Stomach (tissue), 9 donors: ENCODE measurements around the gene LNX2. TPM values are rescaled to one million over a fixed set of nuclear protein-coding genes. Genes with fewer than 3 reads are reported as not detected.

Experiments used
- DNase-seq, 2 donors: peaks; one replicate each; pipeline versions ENCODE4 v3.0.0 to v3.0.0-alpha.2; 2013 to 2019
- H3K27ac ChIP-seq, 5 donors: fragments of 200-600 bp in 4 of 5; sonication (generic) in 4 of 5; one replicate each; pipeline ENCODE4 v1.5.1; 2013 to 2019; ENCODE audit warnings: mild to moderate bottlenecking in 1 of 5, moderate library complexity in 1 of 5
- H3K27me3 ChIP-seq, 3 donors: fragments of 200-600 bp; sonication (generic); one replicate each; pipeline ENCODE4 v1.5.1; 2017 to 2019; ENCODE audit warnings: mixed run types in 1 of 3
- H3K36me3 ChIP-seq, 4 donors: fragments of 200-600 bp; sonication (generic); 1 replicate in 3 of 4; 2 replicates in 1 of 4; pipeline ENCODE4 v1.5.1; 2016 to 2019
- H3K4me1 ChIP-seq, 4 donors: fragments of 200-600 bp; sonication (generic); one replicate each; pipeline ENCODE4 v1.5.1; 2016 to 2019
- H3K4me3 ChIP-seq, 4 donors: fragments of 200-600 bp; sonication (generic) in 3 of 4; one replicate each; pipeline ENCODE4 v1.5.1; 2016 to 2019; ENCODE audit warnings: mild to moderate bottlenecking in 1 of 4
- H3K9me3 ChIP-seq, 4 donors: fragments of 200-600 bp; sonication (generic); one replicate each; pipeline ENCODE4 v1.5.1; 2016 to 2019
- EP300 ChIP-seq: sonication (generic); formaldehyde crosslinking; IDR thresholded peaks from one replicate; pipeline ENCODE4 v1.6.1; 2017; ENCODE audit warnings: antibody characterized with exemption
- POLR2A ChIP-seq, 4 donors: fragments of 450-650 bp; IDR thresholded peaks; one replicate each; pipeline ENCODE4 v1.6.1; 2016; ENCODE audit warnings: antibody characterized with exemption in 4 of 4, control low read depth in 2 of 4, mild to moderate bottlenecking in 1 of 4, moderate library complexity in 1 of 4
- POLR2AphosphoS5 ChIP-seq, 3 donors: sonication (generic); formaldehyde crosslinking; IDR thresholded peaks; one replicate each; pipeline ENCODE4 v1.6.1; 2016; ENCODE audit warnings: antibody characterized with exemption in 3 of 3
- WGBS, 5 donors: extraction: QIAGEN DNeasy Blood & Tissue Kit in 3 of 5; methylation state at CpG; one replicate each; pipeline versions ENCODE4 v1.1.5 to v1.1.7; 2013 to 2018; 5-methylcytosine and 5-hydroxymethylcytosine counted together
- intact Hi-C: fragments of 100-400 bp; cut with DNase I; formaldehyde crosslinking; loops from one replicate; pipeline ENCODE4 v1.15.1; 2023; ENCODE audit warnings: low total_unique reads
- polyA plus RNA-seq, 3 donors: library from polyadenylated mRNA; stranded (reverse); fragments of 200-250 nt; gene quantifications; one replicate each; pipeline ENCODE4 v1.2.3, GENCODE V29; 2013
- total RNA-seq, 5 donors: library from RNA; depleted of rRNA; stranded (reverse); fragments of >200 nt; gene quantifications; one replicate each; pipeline versions ENCODE4 v1.1.0 to v1.2.3, GENCODE V29; 2014 to 2016
- TF ChIP-seq, protein P1 (sequence below), 7 experiments: fragments of 450-650 bp in 4 of 7; fragments of 200-600 bp in 3 of 7; sonication (generic) in 3 of 7; IDR thresholded peaks; one replicate each; pipeline ENCODE4 v1.5.1; 2016 to 2019; ENCODE audit warnings: antibody characterized with exemption in 7 of 7, control low read depth in 2 of 7, mild to moderate bottlenecking in 1 of 7
- donor health status: healthy with polysubstance abuse.
- donor health status: Bipolar disorder and iron deficiency.
- donor health status: healthy.

The LNX2 gene
- total and polyA plus RNA-seq, 8 donors: 3.5 to 35.7 (median 9.3) TPM

DNA sequence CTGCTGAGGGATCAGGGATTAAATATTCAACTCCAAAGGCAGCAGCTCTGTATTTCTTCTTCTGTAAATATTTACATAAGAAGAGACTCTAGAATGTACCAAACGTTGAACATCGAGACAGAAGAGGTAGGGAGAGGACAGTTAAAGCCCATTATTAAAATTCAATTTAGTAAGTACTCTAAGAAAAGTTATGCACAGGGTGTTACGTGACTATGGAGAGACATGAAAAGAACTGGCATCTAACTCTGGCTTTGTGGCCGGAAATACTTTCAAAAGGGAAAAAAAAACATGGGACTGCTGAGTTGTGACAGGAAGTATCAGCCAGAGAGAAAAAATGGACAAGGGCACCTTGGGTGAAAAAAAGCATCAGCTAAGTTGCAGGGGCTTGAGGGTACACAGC lies 36.7 kb downstream of the LNX2 start:
- H3K36me3 ChIP-seq: peaks cover 0 to 4% (median under 1%) of the 10 kb centered on the region in 4 donors
- no peaks in the 10 kb centered on the region for H3K27me3 ChIP-seq
- DNase-seq: no peak
- TF ChIP-seq, protein P1, sequence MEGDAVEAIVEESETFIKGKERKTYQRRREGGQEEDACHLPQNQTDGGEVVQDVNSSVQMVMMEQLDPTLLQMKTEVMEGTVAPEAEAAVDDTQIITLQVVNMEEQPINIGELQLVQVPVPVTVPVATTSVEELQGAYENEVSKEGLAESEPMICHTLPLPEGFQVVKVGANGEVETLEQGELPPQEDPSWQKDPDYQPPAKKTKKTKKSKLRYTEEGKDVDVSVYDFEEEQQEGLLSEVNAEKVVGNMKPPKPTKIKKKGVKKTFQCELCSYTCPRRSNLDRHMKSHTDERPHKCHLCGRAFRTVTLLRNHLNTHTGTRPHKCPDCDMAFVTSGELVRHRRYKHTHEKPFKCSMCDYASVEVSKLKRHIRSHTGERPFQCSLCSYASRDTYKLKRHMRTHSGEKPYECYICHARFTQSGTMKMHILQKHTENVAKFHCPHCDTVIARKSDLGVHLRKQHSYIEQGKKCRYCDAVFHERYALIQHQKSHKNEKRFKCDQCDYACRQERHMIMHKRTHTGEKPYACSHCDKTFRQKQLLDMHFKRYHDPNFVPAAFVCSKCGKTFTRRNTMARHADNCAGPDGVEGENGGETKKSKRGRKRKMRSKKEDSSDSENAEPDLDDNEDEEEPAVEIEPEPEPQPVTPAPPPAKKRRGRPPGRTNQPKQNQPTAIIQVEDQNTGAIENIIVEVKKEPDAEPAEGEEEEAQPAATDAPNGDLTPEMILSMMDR (IDR thresholded peaks at IDR 0.05): no peak
- no peak for TF ChIP-seq POLR2A (IDR thresholded peaks at IDR 0.05)
- H3K27ac ChIP-seq: no peak overlapping the region
- H3K4me3 ChIP-seq: no peak overlapping the region
- 29 to 37% (median 35%) methylated on average over 4 of the region's 4 CpGs for WGBS, 5 donors
- peaks cover 0 to 38% (median 14%) of the 10 kb centered on the region in 4 donors for H3K4me1 ChIP-seq
- no peaks in the 10 kb centered on the region for H3K9me3 ChIP-seq
- intact Hi-C loops: no loop called here

DNA sequence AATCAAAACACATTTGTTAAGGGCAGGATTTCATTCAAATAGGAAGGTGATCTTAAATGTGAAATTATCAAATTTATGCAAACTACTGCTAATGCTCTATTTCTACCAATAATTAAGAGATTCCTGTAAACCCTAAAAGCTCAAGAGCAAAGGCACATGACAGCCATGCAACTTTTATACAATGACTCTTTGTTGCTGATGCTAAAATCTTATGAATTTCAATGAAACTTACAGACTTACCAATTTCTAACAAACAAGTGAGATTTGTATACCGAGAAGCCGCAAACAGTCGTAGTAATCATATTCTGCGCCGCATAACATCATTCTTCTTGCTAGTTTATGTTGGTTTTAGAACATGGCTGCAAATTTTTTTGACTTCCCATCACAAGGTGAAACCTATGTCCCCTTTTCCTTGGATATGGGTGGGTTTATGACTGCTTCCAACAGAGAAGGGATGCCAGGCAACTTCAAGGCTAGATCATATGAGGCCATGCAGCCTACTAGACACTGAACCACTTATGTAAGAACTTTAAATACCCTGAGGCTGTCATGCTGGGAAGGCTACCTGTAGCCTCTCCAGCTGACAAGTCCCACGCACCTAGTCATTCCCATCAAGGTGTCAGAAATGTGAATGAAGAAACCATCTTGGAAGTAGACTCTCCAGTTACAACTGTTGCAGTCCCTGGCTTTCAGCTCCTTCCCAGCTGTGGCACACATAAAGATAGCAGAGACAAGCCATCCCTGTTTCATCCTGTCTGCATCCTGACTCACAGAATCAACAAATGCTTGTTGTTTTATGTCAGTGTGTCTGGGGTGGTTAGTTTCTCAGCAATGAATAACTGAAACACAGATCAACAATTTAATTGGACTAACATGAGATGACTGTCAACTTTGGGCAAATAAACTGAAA lies 42.0 kb downstream of the LNX2 start:
- Histone ChIP-seq H3K4me1 (peaks cover 0 to 17% (median 3%) of the 10 kb centered on the region in 4 donors), H3K9me3 (no peaks in the 10 kb centered on the region), H3K4me3 (no peak overlapping the region), H3K36me3 (peaks cover 0 to 7% (median 5%) of the 10 kb centered on the region in 4 donors), H3K27ac (no peak overlapping the region), H3K27me3 (no peaks in the 10 kb centered on the region)
- intact Hi-C loops: no loop called here
- DNase-seq: no peak
- TF ChIP-seq, protein P1 (IDR thresholded peaks at IDR 0.05): no peak
- TF ChIP-seq EP300: no peak
- TF ChIP-seq POLR2A (IDR thresholded peaks at IDR 0.05): no peak
- TF ChIP-seq POLR2AphosphoS5 (IDR thresholded peaks at IDR 0.05): no peak
- WGBS, 5 donors: 94 to 98% (median 96%) methylated on average over 6 of the region's 6 CpGs

DNA sequence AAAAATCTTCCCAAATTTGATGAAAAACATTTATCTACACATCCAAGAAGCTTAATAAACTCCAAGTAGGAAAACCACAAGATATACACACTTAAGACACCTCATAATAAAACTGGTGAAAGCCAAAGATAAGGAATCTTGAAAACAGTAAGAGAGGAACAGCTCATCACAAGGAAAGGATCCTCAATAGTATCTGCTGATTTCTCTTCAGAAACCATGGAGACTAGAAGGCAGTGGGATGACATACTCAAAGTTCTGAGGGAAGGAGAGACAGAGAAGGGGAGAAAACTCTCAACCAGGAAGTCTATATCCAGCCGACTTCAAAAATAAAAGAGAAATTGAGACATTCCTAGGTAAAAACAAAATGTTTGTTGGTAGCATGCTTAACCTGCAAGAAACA lies 45.7 kb downstream of the LNX2 start:
- intact Hi-C loops: no loop called here
- Histone ChIP-seq H3K4me1 (peaks cover 0 to 28% (median 8%) of the 10 kb centered on the region in 4 donors), H3K4me3 (no peak overlapping the region), H3K9me3 (no peaks in the 10 kb centered on the region), H3K27me3 (no peaks in the 10 kb centered on the region), H3K36me3 (peaks cover 0 to 8% (median 3%) of the 10 kb centered on the region in 4 donors), H3K27ac (no peak overlapping the region)
- 84 to 100% (median 94%) methylated on average over 1 of the region's 1 CpG for WGBS, 5 donors
- DNase-seq: no peak
- TF ChIP-seq, protein P1 (IDR thresholded peaks at IDR 0.05): no peak
- TF ChIP-seq EP300 (no peak), POLR2A (IDR thresholded peaks at IDR 0.05) (no peak), POLR2AphosphoS5 (IDR thresholded peaks at IDR 0.05) (no peak)

DNA sequence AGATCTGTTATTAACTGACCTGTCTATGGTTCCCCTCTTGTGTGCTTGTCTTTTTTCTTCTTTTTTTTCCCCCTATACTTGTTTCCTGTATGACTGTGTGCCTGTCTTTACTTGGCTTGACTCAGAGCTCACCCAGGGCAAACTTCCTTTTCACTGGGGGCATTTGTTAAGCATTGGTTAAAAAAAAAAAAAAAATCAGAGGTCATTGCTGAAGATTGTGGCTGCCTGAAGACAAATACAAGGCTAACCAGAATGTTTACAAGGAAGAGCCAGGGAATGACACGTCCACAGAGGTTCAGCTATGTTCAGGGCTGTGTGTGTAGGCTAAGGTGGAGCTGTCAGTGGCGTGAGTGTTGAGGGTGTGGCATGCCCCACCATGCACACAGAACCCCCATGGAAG lies 47.1 kb downstream of the LNX2 start:
- intact Hi-C loops: no loop called here
- Histone ChIP-seq H3K27ac (no peak overlapping the region), H3K9me3 (no peaks in the 10 kb centered on the region), H3K36me3 (peaks cover 3 to 17% (median 15%) of the 10 kb centered on the region in 4 donors), H3K27me3 (no peaks in the 10 kb centered on the region), H3K4me3 (no peak overlapping the region), H3K4me1 (peaks cover 0 to 19% (median 8%) of the 10 kb centered on the region in 4 donors)
- 36 to 76% (median 61%) methylated on average over 2 of the region's 2 CpGs for WGBS, 5 donors
- TF ChIP-seq POLR2A (IDR thresholded peaks at IDR 0.05) (no peak), EP300 (no peak), POLR2AphosphoS5 (IDR thresholded peaks at IDR 0.05) (no peak)
- TF ChIP-seq, protein P1 (IDR thresholded peaks at IDR 0.05): no peak
- peak in 1 of 2 donors; percentile 18 for DNase-seq
